Loucy (cell line): Measurements from ENCODE around the gene ACHE.

ENCODE experiments used
- CTCF ChIP-seq: fragments of 200-600 bp; sonication (generic); conservative IDR thresholded peaks from 2 replicates; pipeline ENCODE4 v1.5.1; 2014; ENCODE audit warnings: mild to moderate bottlenecking, antibody characterized with exemption, low read length
- EZH2phosphoT487 ChIP-seq: fragments of 200-600 bp; IDR thresholded peaks from 2 replicates; pipeline ENCODE4 v1.6.1; 2018; ENCODE audit warnings: antibody characterized with exemption, mild to moderate bottlenecking, moderate library complexity, borderline replicate concordance

GRCh38 chr7:100865372-100865911, 30.2 kb downstream of the ACHE start:
- TF ChIP-seq CTCF, result no peak
- TF ChIP-seq EZH2phosphoT487, result no peak
